Measurements from ENCODE around the gene CSNK2A3. TPM values are rescaled to one million over a fixed set of nuclear protein-coding genes. Genes with fewer than 3 reads are reported as not detected.

Gene CSNK2A3
- total and polyA plus RNA-seq, 9 of the 15 experiments (the other 6 are each of a cell fraction or from before 2014, with no cell fraction given), result 0.33 to 6.1 (median 1.8) TPM

DNA sequence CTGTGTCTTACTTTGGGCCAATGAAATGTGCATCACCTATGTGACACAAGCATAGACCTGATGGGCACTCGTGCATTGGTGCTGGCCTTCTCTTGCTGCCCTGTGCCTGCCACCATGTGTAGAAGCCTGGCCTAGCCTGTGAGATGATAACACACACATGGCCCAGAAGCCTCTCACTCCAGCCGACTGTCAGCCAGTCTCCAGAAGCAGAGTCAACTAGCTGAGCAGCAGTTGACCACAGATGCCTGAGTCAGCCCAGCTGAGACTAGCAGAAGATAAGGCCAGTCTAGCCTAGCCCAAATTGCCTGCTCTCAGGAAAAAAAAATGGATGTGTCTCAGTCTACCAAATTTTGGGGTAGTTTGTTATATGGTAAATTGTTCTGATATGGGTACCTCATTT, 46.2 kb downstream of the CSNK2A3 start:
- WGBS (ENCODE audit: insufficient coverage, low coverage, missing lambda C conversion rate), result 0% methylated on average over 2 of the region's 2 CpGs
- Histone ChIP-seq H3K4me2 (ENCODE audit: insufficient read depth, low read length) (no peak overlapping the region), H2AFZ (ENCODE audit: low read depth, low read length) (no peak overlapping the region), H3K9me1 (ENCODE audit: control insufficient read depth, insufficient read depth, low read length) (no peaks in the 10 kb centered on the region), H3K9me3 (replicated peaks; ENCODE audit: control insufficient read depth, insufficient read depth, low read depth, low read length) (no peaks in the 10 kb centered on the region), H3K9ac (ENCODE audit: insufficient read depth in 1 of 2, low read depth in 2 of 2, low read length in 2 of 2) (no peak overlapping the region), H3K27me3 (ENCODE audit: control insufficient read depth in 2 of 2, insufficient read depth in 2 of 2, low read length in 2 of 2) (peaks cover 0 to 4% of the 10 kb centered on the region in 2 experiments; a peak in 1 of 5 replicates), H3K4me1 (replicated peaks in 1 of 2; ENCODE audit: control insufficient read depth in 2 of 2, insufficient read depth in 2 of 2, low read length in 2 of 2) (no peaks in the 10 kb centered on the region), H3K27ac (ENCODE audit: extremely low read depth, low read depth, low read length) (no peak overlapping the region), H3K4me3 (no peak overlapping the region), H3K79me2 (ENCODE audit: control insufficient read depth, insufficient read depth, low read length) (no peaks in the 10 kb centered on the region), H4K20me1 (replicated peaks; ENCODE audit: control insufficient read depth, insufficient read depth, low read length) (no peaks in the 10 kb centered on the region), H3K36me3 (ENCODE audit: control insufficient read depth, insufficient read depth, low read length) (no peaks in the 10 kb centered on the region)
- intact Hi-C loops (cut with micrococcal nuclease), result no loop called here
- FAIRE-seq (no peak), DNase-seq (ENCODE audit: extremely low read depth in 1 of 4, low spot score in 3 of 4) (no peak), ATAC-seq (no peak)
- TF ChIP-seq TCF3 (CRISPR knock-in tag; IDR thresholded peaks at IDR 0.05) (no peak), EZH2 (IDR thresholded peaks at IDR 0.05; ENCODE audit: borderline replicate concordance, low read depth, low read length) (no peak), JUN (IDR thresholded peaks at IDR 0.05; ENCODE audit: borderline replicate concordance, low read depth, low read length) (no peak), JUN (CRISPR knock-in tag; IDR thresholded peaks at IDR 0.05; ENCODE audit: borderline replicate concordance) (no peak), SMC3 (conservative IDR thresholded peaks at IDR 0.05; ENCODE audit: insufficient read depth, low read depth, low read length) (no peak), MAFF (IDR thresholded peaks at IDR 0.05; ENCODE audit: low read length) (no peak), HOXB6 (CRISPR knock-in tag; IDR thresholded peaks at IDR 0.05; ENCODE audit: borderline replicate concordance) (no peak), ZNF121 (CRISPR knock-in tag; conservative IDR thresholded peaks at IDR 0.05) (no peak), PTBP1 (IDR thresholded peaks at IDR 0.05; ENCODE audit: low read depth, low read length) (no peak)
- TF ChIP-seq, protein P1, sequence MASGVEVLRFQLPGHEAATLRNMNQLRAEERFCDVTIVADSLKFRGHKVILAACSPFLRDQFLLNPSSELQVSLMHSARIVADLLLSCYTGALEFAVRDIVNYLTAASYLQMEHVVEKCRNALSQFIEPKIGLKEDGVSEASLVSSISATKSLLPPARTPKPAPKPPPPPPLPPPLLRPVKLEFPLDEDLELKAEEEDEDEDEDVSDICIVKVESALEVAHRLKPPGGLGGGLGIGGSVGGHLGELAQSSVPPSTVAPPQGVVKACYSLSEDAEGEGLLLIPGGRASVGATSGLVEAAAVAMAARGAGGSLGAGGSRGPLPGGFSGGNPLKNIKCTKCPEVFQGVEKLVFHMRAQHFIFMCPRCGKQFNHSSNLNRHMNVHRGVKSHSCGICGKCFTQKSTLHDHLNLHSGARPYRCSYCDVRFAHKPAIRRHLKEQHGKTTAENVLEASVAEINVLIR (CRISPR knock-in tag; IDR thresholded peaks at IDR 0.05), result no peak
- TF ChIP-seq, protein P2, sequence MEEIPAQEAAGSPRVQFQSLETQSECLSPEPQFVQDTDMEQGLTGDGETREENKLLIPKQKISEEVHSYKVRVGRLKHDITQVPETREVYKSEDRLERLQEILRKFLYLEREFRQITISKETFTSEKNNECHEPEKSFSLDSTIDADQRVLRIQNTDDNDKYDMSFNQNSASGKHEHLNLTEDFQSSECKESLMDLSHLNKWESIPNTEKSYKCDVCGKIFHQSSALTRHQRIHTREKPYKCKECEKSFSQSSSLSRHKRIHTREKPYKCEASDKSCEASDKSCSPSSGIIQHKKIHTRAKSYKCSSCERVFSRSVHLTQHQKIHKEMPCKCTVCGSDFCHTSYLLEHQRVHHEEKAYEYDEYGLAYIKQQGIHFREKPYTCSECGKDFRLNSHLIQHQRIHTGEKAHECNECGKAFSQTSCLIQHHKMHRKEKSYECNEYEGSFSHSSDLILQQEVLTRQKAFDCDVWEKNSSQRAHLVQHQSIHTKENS (CRISPR knock-in tag; IDR thresholded peaks at IDR 0.05), result no peak
- no TSS peak for BruUV-seq (replicated peaks)
- ChIA-PET CTCF (ENCODE audit: low intra/inter-chr PET ratio) (no interaction called here), POLR2A (no interaction called here)
- in situ Hi-C loops (cut with MboI), result no loop called here

Measured in K562 (cell line).